Stimulated activated CD8-positive, alpha-beta memory T cell treated with anti-CD3 and anti-CD28 coated beads, Interleukin-15, amount 100 ng/mL, for 24 hours (primary cell): ENCODE results near the gene KIF26B.
"Not testable (repeated sequence)": the region's sequence is repeated elsewhere in the genome, so short reads cannot be mapped to it uniquely, and the experiment has no call there.

Source experiments
- DNase-seq: peaks from one replicate; pipeline ENCODE4 v3.0.0-alpha.2; 2020; ENCODE audit warnings: low read depth

The KIF26B gene

GRCh38 chr1:245325922-245326795, 171.4 kb downstream of the KIF26B start:
- DNase-seq: no peak

- no peak for DNase-seq
Observed at GRCh38 chr1:245327360-245327759, 172.6 kb downstream of the KIF26B start.

GRCh38 chr1:245327842-245328241, 173.1 kb downstream of the KIF26B start:
- no peak for DNase-seq

GRCh38 chr1:245330951-245331350, 176.2 kb downstream of the KIF26B start:
- DNase-seq: no peak

GRCh38 chr1:245332085-245332484, 177.3 kb downstream of the KIF26B start:
- no peak for DNase-seq

GRCh38 chr1:245332513-245332912, 177.7 kb downstream of the KIF26B start:
- DNase-seq: no peak

GRCh38 chr1:245334235-245334634, 179.4 kb downstream of the KIF26B start:
- DNase-seq: no peak

- DNase-seq: no peak
Observed at GRCh38 chr1:245334827-245335490, 180.2 kb downstream of the KIF26B start.

GRCh38 chr1:245335684-245336083, 180.9 kb downstream of the KIF26B start:
- not testable (repeated sequence) for DNase-seq

GRCh38 chr1:245336149-245336983, 181.6 kb downstream of the KIF26B start:
- no peak for DNase-seq

GRCh38 chr1:245336984-245337355, 182.2 kb downstream of the KIF26B start:
- not testable (repeated sequence) for DNase-seq

- DNase-seq: no peak
Observed at GRCh38 chr1:245337829-245338484, 183.2 kb downstream of the KIF26B start.

- DNase-seq: no peak
Observed at GRCh38 chr1:245338485-245338877, 183.7 kb downstream of the KIF26B start.

GRCh38 chr1:245341743-245342142, 187.0 kb downstream of the KIF26B start:
- DNase-seq: no peak

GRCh38 chr1:245345191-245345884, 190.6 kb downstream of the KIF26B start:
- no peak for DNase-seq

GRCh38 chr1:245348626-245349025, 193.8 kb downstream of the KIF26B start:
- no peak for DNase-seq

- no peak for DNase-seq
Observed at GRCh38 chr1:245353411-245353810, 198.6 kb downstream of the KIF26B start.

- no peak for DNase-seq
Observed at GRCh38 chr1:245353915-245354775, 199.4 kb downstream of the KIF26B start.

- DNase-seq: not testable (repeated sequence)
Observed at GRCh38 chr1:245355851-245356630, 201.3 kb downstream of the KIF26B start.
